ENCODE results near the gene G6PC3. TPM values are rescaled to one million over a fixed set of nuclear protein-coding genes. Genes with fewer than 3 reads are reported as not detected.

G6PC3 gene
- polyA plus RNA-seq, 1 of the 3 experiments (the other 2 are of a cell fraction) = 166 TPM

DNA sequence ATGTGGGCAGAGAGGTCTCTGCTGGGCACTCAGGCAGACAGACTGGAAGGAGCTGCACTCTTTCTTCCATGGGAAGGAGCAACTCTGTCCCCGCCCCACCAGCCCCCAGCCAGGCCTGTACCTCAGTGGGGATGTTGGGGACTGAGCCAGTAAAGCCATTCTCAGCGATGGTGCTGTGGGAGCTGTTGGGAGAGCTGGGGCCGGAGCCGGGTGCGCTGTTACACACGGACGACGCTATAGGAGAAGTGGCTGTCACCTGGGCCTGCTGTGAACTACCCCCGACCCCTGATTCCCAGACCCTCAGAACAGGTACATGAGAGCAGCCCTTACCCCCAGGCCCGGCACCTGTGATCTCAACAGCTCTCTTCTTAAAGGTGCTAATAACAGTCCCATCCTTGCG lies 21.5 kb downstream of the G6PC3 start:
- no peaks in the 10 kb centered on the region for H3K9me2 ChIP-seq
- peaks cover 16% of the 10 kb centered on the region for H3F3A ChIP-seq (replicated peaks; ENCODE audit: insufficient read depth)
- H3K4me2 ChIP-seq = no peak overlapping the region
- H3K27me3 ChIP-seq (ENCODE audit: insufficient read depth) = no peaks in the 10 kb centered on the region
- ChIA-PET CTCF (interaction anchor here (1.2 to 4.7 kb wide), 3 partner anchors 8 to 23 kb away, joined by 3 to 19 read pairs (median 5); no protein-coding TSS in a partner anchor), POLR2A (no interaction called here)
- H3K9ac ChIP-seq = no peak overlapping the region
- no peaks in the 10 kb centered on the region for H4K20me1 ChIP-seq (ENCODE audit: insufficient read depth)
- H2AFZ ChIP-seq (ENCODE audit: low read depth) = no peak overlapping the region
- no peak for TF ChIP-seq RXRA (IDR thresholded peaks at IDR 0.05; ENCODE audit: borderline replicate concordance, low read depth)
- no peak for TF ChIP-seq MEF2A (IDR thresholded peaks at IDR 0.05; ENCODE audit: borderline replicate concordance, low read depth)
- no peak for TF ChIP-seq TEAD4 (IDR thresholded peaks at IDR 0.05; ENCODE audit: borderline replicate concordance, insufficient read depth)
- no peak for TF ChIP-seq RCOR1 (IDR thresholded peaks at IDR 0.05; ENCODE audit: low read length)
- TF ChIP-seq, protein P1, sequence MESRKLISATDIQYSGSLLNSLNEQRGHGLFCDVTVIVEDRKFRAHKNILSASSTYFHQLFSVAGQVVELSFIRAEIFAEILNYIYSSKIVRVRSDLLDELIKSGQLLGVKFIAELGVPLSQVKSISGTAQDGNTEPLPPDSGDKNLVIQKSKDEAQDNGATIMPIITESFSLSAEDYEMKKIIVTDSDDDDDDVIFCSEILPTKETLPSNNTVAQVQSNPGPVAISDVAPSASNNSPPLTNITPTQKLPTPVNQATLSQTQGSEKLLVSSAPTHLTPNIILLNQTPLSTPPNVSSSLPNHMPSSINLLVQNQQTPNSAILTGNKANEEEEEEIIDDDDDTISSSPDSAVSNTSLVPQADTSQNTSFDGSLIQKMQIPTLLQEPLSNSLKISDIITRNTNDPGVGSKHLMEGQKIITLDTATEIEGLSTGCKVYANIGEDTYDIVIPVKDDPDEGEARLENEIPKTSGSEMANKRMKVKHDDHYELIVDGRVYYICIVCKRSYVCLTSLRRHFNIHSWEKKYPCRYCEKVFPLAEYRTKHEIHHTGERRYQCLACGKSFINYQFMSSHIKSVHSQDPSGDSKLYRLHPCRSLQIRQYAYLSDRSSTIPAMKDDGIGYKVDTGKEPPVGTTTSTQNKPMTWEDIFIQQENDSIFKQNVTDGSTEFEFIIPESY (IDR thresholded peaks at IDR 0.05; ENCODE audit: borderline replicate concordance, low read depth) = no peak
- no peak for TF ChIP-seq RAD21 (IDR thresholded peaks at IDR 0.05; ENCODE audit: low read length)
- TF ChIP-seq, protein P2, sequence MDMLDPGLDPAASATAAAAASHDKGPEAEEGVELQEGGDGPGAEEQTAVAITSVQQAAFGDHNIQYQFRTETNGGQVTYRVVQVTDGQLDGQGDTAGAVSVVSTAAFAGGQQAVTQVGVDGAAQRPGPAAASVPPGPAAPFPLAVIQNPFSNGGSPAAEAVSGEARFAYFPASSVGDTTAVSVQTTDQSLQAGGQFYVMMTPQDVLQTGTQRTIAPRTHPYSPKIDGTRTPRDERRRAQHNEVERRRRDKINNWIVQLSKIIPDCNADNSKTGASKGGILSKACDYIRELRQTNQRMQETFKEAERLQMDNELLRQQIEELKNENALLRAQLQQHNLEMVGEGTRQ (IDR thresholded peaks at IDR 0.05; ENCODE audit: borderline replicate concordance, low read depth, low read length) = no peak
- TF ChIP-seq, protein P3, sequence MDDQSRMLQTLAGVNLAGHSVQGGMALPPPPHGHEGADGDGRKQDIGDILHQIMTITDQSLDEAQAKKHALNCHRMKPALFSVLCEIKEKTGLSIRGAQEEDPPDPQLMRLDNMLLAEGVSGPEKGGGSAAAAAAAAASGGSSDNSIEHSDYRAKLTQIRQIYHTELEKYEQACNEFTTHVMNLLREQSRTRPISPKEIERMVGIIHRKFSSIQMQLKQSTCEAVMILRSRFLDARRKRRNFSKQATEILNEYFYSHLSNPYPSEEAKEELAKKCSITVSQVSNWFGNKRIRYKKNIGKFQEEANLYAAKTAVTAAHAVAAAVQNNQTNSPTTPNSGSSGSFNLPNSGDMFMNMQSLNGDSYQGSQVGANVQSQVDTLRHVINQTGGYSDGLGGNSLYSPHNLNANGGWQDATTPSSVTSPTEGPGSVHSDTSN (IDR thresholded peaks at IDR 0.05) = no peak
- no peak for TF ChIP-seq YY1 (IDR thresholded peaks at IDR 0.05; ENCODE audit: low read depth)
- H3K79me2 ChIP-seq (ENCODE audit: insufficient read depth) = peaks cover 21% of the 10 kb centered on the region; the same call in 1 of the 2 replicates
- no peak for DNase-seq
- H3K27ac ChIP-seq (ENCODE audit: low read depth in 2 of 2, low read length in 1 of 2) = no peak overlapping the region
- no peaks in the 10 kb centered on the region for H3K9me3 ChIP-seq
- WGBS (ENCODE audit: low lambda C conversion rate) = 97% methylated on average over 5 of the region's 11 CpGs
- H3K36me3 ChIP-seq (replicated peaks in 1 of 2; ENCODE audit: control insufficient read depth in 1 of 2, insufficient read depth in 2 of 2, low read length in 1 of 2) = peaks cover 0 to 13% of the 10 kb centered on the region in 2 experiments
- no peak overlapping the region for H3K4me3 ChIP-seq (ENCODE audit: low read depth in 2 of 2, low read length in 1 of 2)
- peaks cover 16 to 20% of the 10 kb centered on the region in 2 experiments; a peak in 3 of 4 replicates for H3K4me1 ChIP-seq (ENCODE audit: control insufficient read depth in 1 of 2, insufficient read depth in 2 of 2, low read depth in 1 of 2, low read length in 1 of 2)

DNA sequence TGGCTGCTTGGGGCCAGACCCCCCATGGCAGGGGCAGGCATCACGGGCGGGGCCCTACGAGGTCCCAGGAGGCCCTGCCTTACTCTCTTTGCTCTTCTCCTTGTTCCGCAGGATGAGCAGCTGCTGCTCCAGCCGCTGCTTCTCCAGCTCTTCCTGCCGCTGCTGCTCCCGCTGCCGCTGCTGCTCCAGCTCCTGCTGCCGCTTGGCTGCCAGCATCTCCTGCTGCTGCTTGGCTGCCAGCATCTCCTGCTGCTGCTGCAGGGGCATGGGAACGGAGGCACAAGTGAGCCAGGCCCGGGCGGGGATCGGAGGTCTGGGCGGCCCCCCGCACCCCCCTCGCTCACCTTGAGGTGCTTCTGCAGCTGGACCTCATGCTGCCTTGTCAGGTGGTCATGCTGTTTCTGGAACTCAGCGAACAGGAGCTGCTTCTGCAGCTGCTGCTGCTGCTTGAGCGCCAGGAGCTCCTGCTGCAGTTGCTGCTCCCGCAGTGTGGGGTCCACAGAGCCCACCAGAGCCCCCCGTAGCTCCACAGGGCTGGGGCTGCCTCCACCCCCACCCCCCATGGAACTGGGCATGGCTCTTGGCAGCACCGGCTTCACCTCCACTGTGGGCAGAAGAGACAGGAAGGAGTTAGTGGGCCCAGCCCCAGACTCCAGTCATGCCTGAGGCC lies 22.8 kb downstream of the G6PC3 start:
- 92% methylated on average over 16 of the region's 21 CpGs for WGBS (ENCODE audit: low lambda C conversion rate)
- H3K36me3 ChIP-seq (replicated peaks in 1 of 2; ENCODE audit: control insufficient read depth in 1 of 2, insufficient read depth in 2 of 2, low read length in 1 of 2) = peaks cover 0 to 11% of the 10 kb centered on the region in 2 experiments
- H3K27ac ChIP-seq (ENCODE audit: low read depth in 2 of 2, low read length in 1 of 2) = no peak overlapping the region
- no peak for DNase-seq
- no peak overlapping the region for H3K4me2 ChIP-seq
- ChIA-PET POLR2A (no interaction called here), CTCF (interaction anchor here (0.6 to 4.7 kb wide), 2 partner anchors 9 to 15 kb away, joined by 3 to 19 read pairs; no protein-coding TSS in a partner anchor)
- H3K9me2 ChIP-seq = no peaks in the 10 kb centered on the region
- no peak overlapping the region for H3K4me3 ChIP-seq (ENCODE audit: low read depth in 2 of 2, low read length in 1 of 2)
- H3K27me3 ChIP-seq (ENCODE audit: insufficient read depth) = no peaks in the 10 kb centered on the region
- no peaks in the 10 kb centered on the region for H4K20me1 ChIP-seq (ENCODE audit: insufficient read depth)
- H3K79me2 ChIP-seq (ENCODE audit: insufficient read depth) = peaks cover 22% of the 10 kb centered on the region; the same call in 1 of the 2 replicates
- no peak overlapping the region for H3K9ac ChIP-seq
- H3F3A ChIP-seq (replicated peaks; ENCODE audit: insufficient read depth) = peaks cover 14% of the 10 kb centered on the region
- no peak overlapping the region for H2AFZ ChIP-seq (ENCODE audit: low read depth)
- H3K4me1 ChIP-seq (ENCODE audit: control insufficient read depth in 1 of 2, insufficient read depth in 2 of 2, low read depth in 1 of 2, low read length in 1 of 2) = peaks cover 11 to 14% of the 10 kb centered on the region in 2 experiments; a peak in 3 of 4 replicates
- no peaks in the 10 kb centered on the region for H3K9me3 ChIP-seq
- TF ChIP-seq GABPA (IDR thresholded peaks at IDR 0.05; ENCODE audit: low read depth) = no peak
- no peak for TF ChIP-seq POLR2AphosphoS5 (IDR thresholded peaks at IDR 0.05; ENCODE audit: low read depth, low read length)
- TF ChIP-seq FOXM1 (IDR thresholded peaks at IDR 0.05; ENCODE audit: low read depth) = no peak
- no peak for TF ChIP-seq CHD2 (IDR thresholded peaks at IDR 0.05; ENCODE audit: low read length, partially characterized antibody)
- TF ChIP-seq, protein P4, sequence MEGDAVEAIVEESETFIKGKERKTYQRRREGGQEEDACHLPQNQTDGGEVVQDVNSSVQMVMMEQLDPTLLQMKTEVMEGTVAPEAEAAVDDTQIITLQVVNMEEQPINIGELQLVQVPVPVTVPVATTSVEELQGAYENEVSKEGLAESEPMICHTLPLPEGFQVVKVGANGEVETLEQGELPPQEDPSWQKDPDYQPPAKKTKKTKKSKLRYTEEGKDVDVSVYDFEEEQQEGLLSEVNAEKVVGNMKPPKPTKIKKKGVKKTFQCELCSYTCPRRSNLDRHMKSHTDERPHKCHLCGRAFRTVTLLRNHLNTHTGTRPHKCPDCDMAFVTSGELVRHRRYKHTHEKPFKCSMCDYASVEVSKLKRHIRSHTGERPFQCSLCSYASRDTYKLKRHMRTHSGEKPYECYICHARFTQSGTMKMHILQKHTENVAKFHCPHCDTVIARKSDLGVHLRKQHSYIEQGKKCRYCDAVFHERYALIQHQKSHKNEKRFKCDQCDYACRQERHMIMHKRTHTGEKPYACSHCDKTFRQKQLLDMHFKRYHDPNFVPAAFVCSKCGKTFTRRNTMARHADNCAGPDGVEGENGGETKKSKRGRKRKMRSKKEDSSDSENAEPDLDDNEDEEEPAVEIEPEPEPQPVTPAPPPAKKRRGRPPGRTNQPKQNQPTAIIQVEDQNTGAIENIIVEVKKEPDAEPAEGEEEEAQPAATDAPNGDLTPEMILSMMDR (IDR thresholded peaks at IDR 0.05) = no peak
- TF ChIP-seq TAF1 (IDR thresholded peaks at IDR 0.05; ENCODE audit: borderline replicate concordance, low read depth, low read length) = no peak
- TF ChIP-seq, protein P5, sequence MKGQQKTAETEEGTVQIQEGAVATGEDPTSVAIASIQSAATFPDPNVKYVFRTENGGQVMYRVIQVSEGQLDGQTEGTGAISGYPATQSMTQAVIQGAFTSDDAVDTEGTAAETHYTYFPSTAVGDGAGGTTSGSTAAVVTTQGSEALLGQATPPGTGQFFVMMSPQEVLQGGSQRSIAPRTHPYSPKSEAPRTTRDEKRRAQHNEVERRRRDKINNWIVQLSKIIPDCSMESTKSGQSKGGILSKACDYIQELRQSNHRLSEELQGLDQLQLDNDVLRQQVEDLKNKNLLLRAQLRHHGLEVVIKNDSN (IDR thresholded peaks at IDR 0.05; ENCODE audit: borderline replicate concordance, low read depth) = no peak
- TF ChIP-seq RXRA (IDR thresholded peaks at IDR 0.05; ENCODE audit: borderline replicate concordance, low read depth) = no peak
- TF ChIP-seq, protein P6, sequence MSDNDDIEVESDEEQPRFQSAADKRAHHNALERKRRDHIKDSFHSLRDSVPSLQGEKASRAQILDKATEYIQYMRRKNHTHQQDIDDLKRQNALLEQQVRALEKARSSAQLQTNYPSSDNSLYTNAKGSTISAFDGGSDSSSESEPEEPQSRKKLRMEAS (IDR thresholded peaks at IDR 0.05; ENCODE audit: low read depth) = no peak
- TF ChIP-seq RCOR1 (IDR thresholded peaks at IDR 0.05; ENCODE audit: low read length) = no peak
- TF ChIP-seq, protein P7, sequence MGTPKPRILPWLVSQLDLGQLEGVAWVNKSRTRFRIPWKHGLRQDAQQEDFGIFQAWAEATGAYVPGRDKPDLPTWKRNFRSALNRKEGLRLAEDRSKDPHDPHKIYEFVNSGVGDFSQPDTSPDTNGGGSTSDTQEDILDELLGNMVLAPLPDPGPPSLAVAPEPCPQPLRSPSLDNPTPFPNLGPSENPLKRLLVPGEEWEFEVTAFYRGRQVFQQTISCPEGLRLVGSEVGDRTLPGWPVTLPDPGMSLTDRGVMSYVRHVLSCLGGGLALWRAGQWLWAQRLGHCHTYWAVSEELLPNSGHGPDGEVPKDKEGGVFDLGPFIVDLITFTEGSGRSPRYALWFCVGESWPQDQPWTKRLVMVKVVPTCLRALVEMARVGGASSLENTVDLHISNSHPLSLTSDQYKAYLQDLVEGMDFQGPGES (IDR thresholded peaks at IDR 0.05; ENCODE audit: low read depth, low read length) = no peak
- no peak for TF ChIP-seq TCF12 (IDR thresholded peaks at IDR 0.05)
